SK-N-SH treated with all-trans-retinoic acid at 6 μM for 48 hours (cell line): ENCODE results near the gene SMAD4.

Source experiments
- ATAC-seq: fragments of 200-7000 bp; cut with Tn5 transposase; 3 replicates; pipeline ENCODE4 v1.9.1; 2020; ENCODE audit warnings: mild to moderate bottlenecking, moderate library complexity
- ARNTL ChIP-seq: fragments of 450-650 bp; formaldehyde crosslinking; IDR thresholded peaks from 2 replicates; pipeline ENCODE4 v1.5.0; 2020; ENCODE audit warnings: low read depth, mild to moderate bottlenecking, moderate library complexity, borderline replicate concordance
- BACH2 ChIP-seq: fragments of 250-450 bp; sonication (Bioruptor Pico); IDR thresholded peaks from 2 replicates; pipeline ENCODE4 v1.9.0; 2021; ENCODE audit warnings: mild to moderate bottlenecking, borderline replicate concordance
- CSDC2 ChIP-seq: fragments of 250-450 bp; sonication (Bioruptor Pico); IDR thresholded peaks from 2 replicates; pipeline ENCODE4 v1.5.0; 2020; ENCODE audit warnings: mild to moderate bottlenecking, moderate library complexity
- GLIS3 ChIP-seq: fragments of 250-450 bp; sonication (Bioruptor Pico); IDR thresholded peaks from 2 replicates; pipeline ENCODE4 v1.5.0; 2020; ENCODE audit warnings: mild to moderate bottlenecking, moderate library complexity
- ISL1 ChIP-seq: fragments of 250-450 bp; sonication (Bioruptor Pico); IDR thresholded peaks from 2 replicates; pipeline ENCODE4 v2.1.2; 2022; ENCODE audit warnings: mild to moderate bottlenecking, moderate library complexity
- OSR1 ChIP-seq: fragments of 250-450 bp; sonication (Bioruptor Pico); IDR thresholded peaks from 2 replicates; pipeline ENCODE4 v1.8.0; 2022; ENCODE audit warnings: moderate library complexity, mild to moderate bottlenecking, inconsistent platforms
- RARB ChIP-seq: fragments of 250-450 bp; sonication (Bioruptor Pico); IDR thresholded peaks from 2 replicates; pipeline ENCODE4 v1.8.0; 2021; ENCODE audit warnings: mild to moderate bottlenecking, moderate library complexity
- SNAI2 ChIP-seq: fragments of 250-450 bp; sonication (Bioruptor Pico); IDR thresholded peaks from 2 replicates; pipeline ENCODE4 v1.5.0; 2020; ENCODE audit warnings: mild to moderate bottlenecking, moderate library complexity
- TCF4 ChIP-seq: fragments of 250-450 bp; sonication (Bioruptor Pico); IDR thresholded peaks from 2 replicates; pipeline ENCODE4 v1.8.0; 2021; ENCODE audit warnings: mild to moderate bottlenecking, moderate library complexity, borderline replicate concordance
- TOX ChIP-seq: fragments of 250-450 bp; sonication (Bioruptor Pico); IDR thresholded peaks from 2 replicates; pipeline ENCODE4 v1.8.0; 2021; ENCODE audit warnings: mild to moderate bottlenecking, moderate library complexity, borderline replicate concordance
- ZC3H10 ChIP-seq: fragments of 250-450 bp; sonication (Bioruptor Pico); IDR thresholded peaks from 2 replicates; pipeline ENCODE4 v1.5.1; 2021; ENCODE audit warnings: mild to moderate bottlenecking, moderate library complexity
- ZFP30 ChIP-seq: fragments of 450-650 bp; formaldehyde crosslinking; IDR thresholded peaks from 2 replicates; pipeline ENCODE4 v1.5.0; 2022; ENCODE audit warnings: mild to moderate bottlenecking, moderate library complexity
- ZNF565 ChIP-seq: fragments of 450-650 bp; formaldehyde crosslinking; conservative IDR thresholded peaks from 2 replicates; pipeline ENCODE4 v1.5.0; 2020; ENCODE audit warnings: low read depth, mild to moderate bottlenecking, moderate library complexity
- ZNF70 ChIP-seq: fragments of 450-650 bp; formaldehyde crosslinking; IDR thresholded peaks from 2 replicates; pipeline ENCODE4 v1.5.0; 2020; ENCODE audit warnings: mild to moderate bottlenecking, moderate library complexity
- ZNF8 ChIP-seq: fragments of 450-650 bp; formaldehyde crosslinking; IDR thresholded peaks from 2 replicates; pipeline ENCODE4 v1.5.0; 2020; ENCODE audit warnings: mild to moderate bottlenecking, moderate library complexity
- TF ChIP-seq, protein P1 (sequence below): fragments of 250-450 bp; sonication (Bioruptor Pico); IDR thresholded peaks from 2 replicates; pipeline ENCODE4 v1.5.1; 2021; ENCODE audit warnings: mild to moderate bottlenecking, moderate library complexity
- TF ChIP-seq, protein P2 (sequence below): fragments of 250-450 bp; sonication (Bioruptor Pico); IDR thresholded peaks from 2 replicates; pipeline ENCODE4 v1.5.0; 2020; ENCODE audit warnings: mild to moderate bottlenecking, moderate library complexity
- TF ChIP-seq, protein P3 (sequence below): fragments of 250-450 bp; sonication (Bioruptor Pico); IDR thresholded peaks from 2 replicates; pipeline ENCODE4 v1.8.0; 2020; ENCODE audit warnings: mild to moderate bottlenecking, moderate library complexity, borderline replicate concordance
- TF ChIP-seq, protein P4 (sequence below): fragments of 250-450 bp; sonication (Bioruptor Pico); IDR thresholded peaks from 2 replicates; pipeline ENCODE4 v1.5.1; 2020; ENCODE audit warnings: low read depth, mild to moderate bottlenecking, moderate library complexity

The SMAD4 gene

GRCh38 chr18:51006948-51007789, 22.8 kb upstream of the SMAD4 start:
- no peak for TF ChIP-seq ZNF8 (CRISPR knock-in tag)
- TF ChIP-seq, protein P1, sequence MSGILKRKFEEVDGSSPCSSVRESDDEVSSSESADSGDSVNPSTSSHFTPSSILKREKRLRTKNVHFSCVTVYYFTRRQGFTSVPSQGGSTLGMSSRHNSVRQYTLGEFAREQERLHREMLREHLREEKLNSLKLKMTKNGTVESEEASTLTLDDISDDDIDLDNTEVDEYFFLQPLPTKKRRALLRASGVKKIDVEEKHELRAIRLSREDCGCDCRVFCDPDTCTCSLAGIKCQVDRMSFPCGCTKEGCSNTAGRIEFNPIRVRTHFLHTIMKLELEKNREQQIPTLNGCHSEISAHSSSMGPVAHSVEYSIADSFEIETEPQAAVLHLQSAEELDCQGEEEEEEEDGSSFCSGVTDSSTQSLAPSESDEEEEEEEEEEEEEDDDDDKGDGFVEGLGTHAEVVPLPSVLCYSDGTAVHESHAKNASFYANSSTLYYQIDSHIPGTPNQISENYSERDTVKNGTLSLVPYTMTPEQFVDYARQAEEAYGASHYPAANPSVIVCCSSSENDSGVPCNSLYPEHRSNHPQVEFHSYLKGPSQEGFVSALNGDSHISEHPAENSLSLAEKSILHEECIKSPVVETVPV (CRISPR knock-in tag): no peak
- no peak for TF ChIP-seq ZNF565 (CRISPR knock-in tag)
- no peak for TF ChIP-seq GLIS3 (CRISPR knock-in tag)
- no peak for TF ChIP-seq BACH2
- TF ChIP-seq, protein P2, sequence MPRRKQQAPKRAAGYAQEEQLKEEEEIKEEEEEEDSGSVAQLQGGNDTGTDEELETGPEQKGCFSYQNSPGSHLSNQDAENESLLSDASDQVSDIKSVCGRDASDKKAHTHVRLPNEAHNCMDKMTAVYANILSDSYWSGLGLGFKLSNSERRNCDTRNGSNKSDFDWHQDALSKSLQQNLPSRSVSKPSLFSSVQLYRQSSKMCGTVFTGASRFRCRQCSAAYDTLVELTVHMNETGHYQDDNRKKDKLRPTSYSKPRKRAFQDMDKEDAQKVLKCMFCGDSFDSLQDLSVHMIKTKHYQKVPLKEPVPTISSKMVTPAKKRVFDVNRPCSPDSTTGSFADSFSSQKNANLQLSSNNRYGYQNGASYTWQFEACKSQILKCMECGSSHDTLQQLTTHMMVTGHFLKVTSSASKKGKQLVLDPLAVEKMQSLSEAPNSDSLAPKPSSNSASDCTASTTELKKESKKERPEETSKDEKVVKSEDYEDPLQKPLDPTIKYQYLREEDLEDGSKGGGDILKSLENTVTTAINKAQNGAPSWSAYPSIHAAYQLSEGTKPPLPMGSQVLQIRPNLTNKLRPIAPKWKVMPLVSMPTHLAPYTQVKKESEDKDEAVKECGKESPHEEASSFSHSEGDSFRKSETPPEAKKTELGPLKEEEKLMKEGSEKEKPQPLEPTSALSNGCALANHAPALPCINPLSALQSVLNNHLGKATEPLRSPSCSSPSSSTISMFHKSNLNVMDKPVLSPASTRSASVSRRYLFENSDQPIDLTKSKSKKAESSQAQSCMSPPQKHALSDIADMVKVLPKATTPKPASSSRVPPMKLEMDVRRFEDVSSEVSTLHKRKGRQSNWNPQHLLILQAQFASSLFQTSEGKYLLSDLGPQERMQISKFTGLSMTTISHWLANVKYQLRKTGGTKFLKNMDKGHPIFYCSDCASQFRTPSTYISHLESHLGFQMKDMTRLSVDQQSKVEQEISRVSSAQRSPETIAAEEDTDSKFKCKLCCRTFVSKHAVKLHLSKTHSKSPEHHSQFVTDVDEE (CRISPR knock-in tag): no peak
- no peak for TF ChIP-seq ISL1 (CRISPR knock-in tag)
- no peak for TF ChIP-seq ARNTL (CRISPR knock-in tag)
- TF ChIP-seq ZFP30 (CRISPR knock-in tag): no peak
- no peak for TF ChIP-seq RARB
- TF ChIP-seq, protein P3, sequence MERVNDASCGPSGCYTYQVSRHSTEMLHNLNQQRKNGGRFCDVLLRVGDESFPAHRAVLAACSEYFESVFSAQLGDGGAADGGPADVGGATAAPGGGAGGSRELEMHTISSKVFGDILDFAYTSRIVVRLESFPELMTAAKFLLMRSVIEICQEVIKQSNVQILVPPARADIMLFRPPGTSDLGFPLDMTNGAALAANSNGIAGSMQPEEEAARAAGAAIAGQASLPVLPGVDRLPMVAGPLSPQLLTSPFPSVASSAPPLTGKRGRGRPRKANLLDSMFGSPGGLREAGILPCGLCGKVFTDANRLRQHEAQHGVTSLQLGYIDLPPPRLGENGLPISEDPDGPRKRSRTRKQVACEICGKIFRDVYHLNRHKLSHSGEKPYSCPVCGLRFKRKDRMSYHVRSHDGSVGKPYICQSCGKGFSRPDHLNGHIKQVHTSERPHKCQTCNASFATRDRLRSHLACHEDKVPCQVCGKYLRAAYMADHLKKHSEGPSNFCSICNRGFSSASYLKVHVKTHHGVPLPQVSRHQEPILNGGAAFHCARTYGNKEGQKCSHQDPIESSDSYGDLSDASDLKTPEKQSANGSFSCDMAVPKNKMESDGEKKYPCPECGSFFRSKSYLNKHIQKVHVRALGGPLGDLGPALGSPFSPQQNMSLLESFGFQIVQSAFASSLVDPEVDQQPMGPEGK (CRISPR knock-in tag): no peak
- no peak for TF ChIP-seq CSDC2 (CRISPR knock-in tag)
- no peak for TF ChIP-seq TOX (CRISPR knock-in tag)
- TF ChIP-seq TCF4 (CRISPR knock-in tag): no peak
- no peak for ATAC-seq

GRCh38 chr18:51007790-51008139, 22.2 kb upstream of the SMAD4 start:
- ATAC-seq: no peak

More at GRCh38 chr18:51007790-51008139, 22.2 kb upstream of the SMAD4 start:
- no peak for TF ChIP-seq ZNF70 (CRISPR knock-in tag)
- TF ChIP-seq BACH2: no peak
- TF ChIP-seq, protein P1 (CRISPR knock-in tag): no peak
- TF ChIP-seq, protein P4, sequence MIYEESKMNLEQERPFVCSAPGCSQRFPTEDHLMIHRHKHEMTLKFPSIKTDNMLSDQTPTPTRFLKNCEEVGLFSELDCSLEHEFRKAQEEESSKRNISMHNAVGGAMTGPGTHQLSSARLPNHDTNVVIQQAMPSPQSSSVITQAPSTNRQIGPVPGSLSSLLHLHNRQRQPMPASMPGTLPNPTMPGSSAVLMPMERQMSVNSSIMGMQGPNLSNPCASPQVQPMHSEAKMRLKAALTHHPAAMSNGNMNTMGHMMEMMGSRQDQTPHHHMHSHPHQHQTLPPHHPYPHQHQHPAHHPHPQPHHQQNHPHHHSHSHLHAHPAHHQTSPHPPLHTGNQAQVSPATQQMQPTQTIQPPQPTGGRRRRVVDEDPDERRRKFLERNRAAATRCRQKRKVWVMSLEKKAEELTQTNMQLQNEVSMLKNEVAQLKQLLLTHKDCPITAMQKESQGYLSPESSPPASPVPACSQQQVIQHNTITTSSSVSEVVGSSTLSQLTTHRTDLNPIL (CRISPR knock-in tag): no peak
- TF ChIP-seq RARB: no peak
- no peak for TF ChIP-seq TCF4 (CRISPR knock-in tag)
- no peak for TF ChIP-seq GLIS3 (CRISPR knock-in tag)
- no peak for TF ChIP-seq SNAI2
- no peak for TF ChIP-seq OSR1 (CRISPR knock-in tag)
- TF ChIP-seq CSDC2 (CRISPR knock-in tag): no peak
- TF ChIP-seq, protein P2 (CRISPR knock-in tag): no peak
- no peak for TF ChIP-seq ZC3H10
- TF ChIP-seq, all 23 proteins: peak for 0
